Right hindlimb (tissue), 1 donor: ENCODE measurements around the gene TEAD1.

ENCODE experiments used
- DNase-seq: peaks from one replicate; pipeline ENCODE4 v3.0.0-alpha.2; 2018

TEAD1 gene

DNA sequence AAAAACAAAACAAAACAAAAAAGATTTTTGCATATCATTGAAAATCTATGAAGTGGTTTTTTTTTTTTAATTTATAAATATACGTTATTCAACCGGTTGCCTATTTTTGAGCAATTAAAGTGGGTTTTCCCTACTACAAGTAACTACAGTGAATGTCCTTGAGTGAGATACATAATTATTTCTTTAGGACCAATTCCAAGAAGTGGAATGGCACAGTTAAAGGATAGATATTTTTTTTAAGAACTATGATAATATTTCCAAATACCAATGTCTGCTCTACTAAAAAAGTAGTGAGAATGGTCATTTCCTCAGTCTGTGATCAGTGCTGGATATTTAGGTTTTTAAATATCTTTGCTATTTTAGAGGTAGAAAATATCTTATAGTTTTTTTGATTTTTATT lies 118.8 kb downstream of the TEAD1 start:
- DNase-seq = no peak

DNA sequence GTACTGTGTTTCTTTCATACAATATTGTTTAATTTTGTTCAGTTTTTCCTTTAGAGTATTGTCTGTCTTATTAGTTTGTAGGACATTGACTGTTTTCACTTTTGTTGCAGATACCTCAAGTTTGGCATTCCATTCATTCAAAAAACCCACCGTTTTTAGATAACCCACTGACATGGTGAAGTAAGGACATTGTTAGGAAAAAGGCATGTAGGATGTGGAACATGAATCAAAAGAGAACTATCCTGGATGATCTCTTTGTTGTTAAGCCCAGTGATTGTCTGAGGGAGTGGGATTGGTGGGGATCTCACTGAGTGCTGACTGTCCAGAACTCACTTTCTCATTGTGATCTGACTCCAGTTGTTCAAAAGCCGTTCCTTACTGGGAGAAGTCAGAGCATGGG lies 119.3 kb downstream of the TEAD1 start:
- no peak for DNase-seq

DNA sequence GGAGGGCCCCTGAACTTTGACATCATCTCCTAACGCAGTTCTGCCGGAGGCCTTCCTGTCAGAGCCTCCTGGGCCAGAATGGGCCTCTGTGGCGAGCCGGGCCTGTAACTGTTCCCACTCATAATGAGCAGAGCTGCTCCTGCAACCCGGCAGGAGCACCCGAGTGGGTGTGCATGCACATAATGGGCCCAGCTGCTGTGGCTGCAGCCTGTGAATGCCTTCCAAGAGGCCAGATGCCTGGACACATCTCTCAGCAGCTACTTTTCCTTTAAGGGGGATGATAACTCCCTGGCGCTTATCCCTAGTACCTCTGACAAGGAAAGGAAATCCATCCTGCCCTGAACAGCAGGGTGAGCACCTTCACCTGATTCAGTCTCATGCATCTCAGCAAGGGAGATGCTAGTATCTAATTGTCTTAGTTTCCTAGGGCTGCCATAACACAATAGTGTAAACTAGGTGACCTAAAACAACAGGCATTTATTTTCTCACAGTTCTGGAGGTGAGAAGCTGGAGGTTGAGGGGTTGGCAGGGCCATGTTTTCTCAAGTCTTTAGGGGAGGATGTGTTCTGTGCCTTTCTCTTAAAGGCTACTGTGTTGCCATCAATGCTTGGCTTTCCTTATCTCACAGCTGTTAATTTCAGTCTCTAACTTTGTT lies 120.5 kb downstream of the TEAD1 start:
- no peak for DNase-seq

DNA sequence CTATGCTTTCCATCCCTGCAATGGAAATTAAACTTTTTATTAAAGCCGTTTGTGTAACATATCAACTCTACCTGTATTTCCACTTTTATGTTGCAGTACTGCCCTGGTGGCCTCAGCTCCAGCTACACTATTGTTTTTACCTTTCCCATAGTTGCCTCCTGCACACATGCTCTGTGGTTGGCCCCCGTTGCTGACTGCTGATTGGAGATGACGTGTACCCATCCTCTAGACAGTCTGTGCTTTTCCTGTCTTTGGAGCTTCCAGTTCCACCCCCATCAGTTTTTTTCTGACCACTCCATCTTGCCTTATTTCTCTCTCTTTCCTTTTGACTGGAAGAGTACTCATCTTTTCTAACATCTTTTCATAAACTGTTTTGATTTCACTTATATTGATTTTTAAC lies 123.8 kb downstream of the TEAD1 start:
- no peak for DNase-seq

DNA sequence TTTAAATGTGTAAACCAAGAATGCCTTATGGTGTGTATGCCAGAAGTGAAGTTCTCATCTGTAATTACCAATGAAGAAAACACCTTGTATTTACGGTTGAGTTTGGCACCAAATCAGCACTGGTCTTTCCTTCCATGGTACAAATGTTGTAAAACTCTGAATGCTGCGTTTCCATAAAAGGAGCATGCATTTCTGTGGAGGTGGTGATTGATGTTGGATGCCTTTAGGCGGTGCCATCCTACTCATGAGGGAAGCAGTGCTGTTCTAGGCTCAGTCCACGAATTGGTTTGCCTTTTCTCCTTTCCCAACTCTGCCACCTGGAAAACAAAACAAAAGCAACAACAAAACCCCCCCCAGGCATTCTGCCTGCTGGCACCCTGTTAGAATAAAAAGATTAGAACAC lies 124.4 kb downstream of the TEAD1 start:
- no peak for DNase-seq

DNA sequence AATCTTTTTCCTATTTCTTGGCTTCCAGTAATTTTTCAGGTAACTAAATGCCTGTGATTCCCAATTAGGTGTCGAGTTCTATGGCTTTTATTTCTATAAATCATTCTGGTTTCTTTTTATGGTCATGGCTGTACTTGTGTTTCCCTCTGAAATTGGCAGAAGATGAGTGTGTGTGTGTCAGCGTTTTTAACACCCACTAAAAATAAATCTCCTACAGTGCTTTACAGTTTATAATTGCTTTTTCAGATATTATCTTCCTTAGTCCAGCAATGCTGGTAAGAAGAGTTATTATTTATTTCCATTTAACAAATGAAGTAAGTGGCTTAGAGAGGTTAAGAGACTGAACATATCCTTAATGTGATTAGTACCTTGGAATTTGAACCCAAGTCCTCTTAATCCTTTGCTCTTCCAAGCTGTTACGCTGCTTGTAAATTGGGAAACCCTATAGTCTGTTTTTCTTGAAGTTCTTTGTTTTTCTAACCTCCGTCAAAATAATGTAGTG lies 125.2 kb downstream of the TEAD1 start:
- DNase-seq = no peak

DNA sequence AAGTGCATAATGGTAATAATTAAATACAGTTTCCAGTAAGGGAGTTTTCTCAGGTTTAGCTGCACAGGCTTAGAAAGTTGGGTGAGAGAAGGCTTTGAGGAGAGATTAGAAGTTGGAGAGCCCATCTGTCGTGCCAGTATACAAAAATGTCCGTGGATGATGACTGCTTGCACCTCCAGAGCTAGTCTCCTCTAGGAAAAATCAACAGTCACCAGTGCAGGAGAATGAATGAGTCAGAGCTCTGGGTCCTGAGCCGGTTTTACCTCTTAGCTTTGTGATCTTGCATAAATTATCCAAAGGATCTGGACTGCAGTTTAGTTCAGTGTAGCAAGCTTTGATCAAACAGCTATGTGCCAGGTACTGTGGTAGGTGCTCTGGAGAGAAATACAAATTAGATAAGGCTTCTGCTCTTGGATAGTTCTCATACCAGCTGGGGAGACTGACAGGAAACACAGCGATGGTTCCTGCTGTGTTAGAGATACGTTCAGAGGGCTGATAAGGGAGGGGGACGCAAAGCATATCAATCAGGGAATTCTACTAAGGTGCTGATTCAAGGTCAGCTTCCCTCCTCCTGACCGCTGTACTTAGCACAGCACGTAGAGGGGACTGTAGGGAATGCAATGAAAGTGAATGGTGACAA lies 125.9 kb downstream of the TEAD1 start:
- no peak for DNase-seq

DNA sequence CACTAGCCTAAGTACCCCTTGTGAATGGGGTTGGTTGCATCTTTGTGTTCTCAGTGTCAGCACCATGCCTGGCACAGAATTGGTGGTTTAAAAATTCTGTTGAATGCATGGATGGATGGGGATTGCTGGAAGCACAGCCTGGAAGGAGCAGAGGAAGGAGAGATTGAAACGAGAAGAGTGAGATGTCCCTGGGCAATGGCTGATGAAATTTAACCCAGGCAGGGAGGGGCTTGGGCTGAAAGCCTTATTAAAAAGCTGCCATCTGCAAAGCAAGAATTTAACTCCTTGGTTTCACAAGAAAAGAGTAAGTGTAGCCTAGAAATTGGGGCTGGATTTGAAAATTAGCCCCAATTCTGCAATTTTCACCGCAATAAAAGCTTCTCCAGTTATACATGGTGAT lies 126.7 kb downstream of the TEAD1 start:
- no peak for DNase-seq

DNA sequence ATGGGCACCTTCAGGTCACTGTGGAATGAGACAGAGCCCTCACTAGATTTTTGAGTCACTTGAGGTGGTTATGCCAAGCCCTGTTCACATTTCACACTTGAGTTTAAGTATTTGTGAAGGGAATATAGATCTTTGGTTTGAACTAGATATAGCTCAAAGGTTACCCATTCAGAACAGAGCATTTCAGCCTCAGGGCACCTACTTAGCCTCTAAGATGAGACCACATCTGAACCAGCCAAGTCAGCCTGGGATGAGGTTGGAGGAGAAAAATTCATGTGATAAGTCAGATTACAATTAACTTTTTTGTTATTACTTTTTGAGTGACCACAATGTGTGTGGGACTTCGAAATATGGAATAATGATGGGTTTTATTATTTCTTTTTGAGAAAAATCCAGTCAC lies 127.8 kb downstream of the TEAD1 start:
- DNase-seq = no peak

DNA sequence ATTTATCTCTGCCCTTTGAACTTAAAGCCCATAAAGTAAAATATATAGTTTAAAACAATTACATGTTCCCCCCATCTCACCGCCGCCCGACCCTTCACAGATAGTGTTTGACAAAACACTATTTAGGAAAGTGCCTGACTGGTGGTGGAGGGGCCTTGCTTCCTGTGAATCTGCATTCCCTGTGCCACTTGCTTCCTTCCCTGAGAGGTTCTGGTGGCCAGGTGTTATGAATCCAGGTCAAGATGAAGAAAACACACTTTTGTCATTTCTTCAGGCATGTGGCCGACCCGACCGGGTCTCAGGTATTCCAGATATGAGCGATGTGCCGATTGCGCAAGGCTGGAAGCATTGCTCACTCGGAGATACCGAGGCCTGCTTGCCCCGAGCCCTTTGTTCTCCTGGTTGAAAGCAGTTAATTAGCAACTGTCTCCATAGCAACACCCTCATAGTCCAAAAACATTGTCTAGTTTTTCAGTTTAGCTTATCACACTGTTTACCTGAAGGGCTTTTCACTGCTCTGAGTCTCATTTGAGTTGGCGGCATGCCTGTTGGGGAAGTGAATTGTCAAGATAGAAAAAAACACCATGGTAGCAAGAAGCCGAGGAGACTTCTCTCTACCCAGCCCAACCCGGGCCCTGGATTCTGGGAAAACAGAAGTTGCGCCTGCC lies 128.3 kb downstream of the TEAD1 start:
- DNase-seq = no peak

DNA sequence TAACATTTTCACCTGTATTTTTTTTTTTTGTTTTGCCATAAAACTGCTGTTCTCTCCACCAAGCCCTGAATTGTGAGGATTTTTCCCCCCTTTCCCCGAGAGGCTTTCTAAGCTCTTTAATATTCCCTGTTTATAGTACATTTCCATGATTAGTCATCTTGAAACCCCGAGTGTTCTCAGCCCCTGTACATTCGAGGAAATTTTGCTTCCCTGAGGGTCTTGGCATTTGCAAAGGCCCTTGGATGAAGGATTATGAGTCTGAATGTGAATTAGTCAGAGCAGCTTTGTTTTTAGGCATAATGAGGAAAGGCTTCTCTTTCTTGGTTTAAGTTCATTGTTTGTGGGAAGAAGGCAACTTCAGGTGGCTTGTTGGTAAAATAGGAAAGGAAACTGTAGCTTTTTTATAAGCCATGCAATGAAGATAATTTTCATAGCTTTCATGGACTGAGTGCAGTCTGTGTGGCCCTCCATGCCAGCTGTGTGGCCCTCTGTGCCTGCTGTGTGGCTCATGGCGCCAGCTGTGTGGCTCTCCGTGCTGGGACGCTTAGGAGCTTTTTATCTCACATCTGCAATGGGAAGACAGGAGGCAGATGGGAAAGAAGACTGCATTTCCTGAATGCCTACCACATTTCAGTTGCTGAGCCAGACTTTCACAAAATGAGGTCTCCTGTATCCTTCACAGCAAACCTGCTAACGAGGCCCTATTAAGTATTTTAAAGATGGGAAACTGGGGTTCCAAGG lies 129.0 kb downstream of the TEAD1 start:
- no peak for DNase-seq

DNA sequence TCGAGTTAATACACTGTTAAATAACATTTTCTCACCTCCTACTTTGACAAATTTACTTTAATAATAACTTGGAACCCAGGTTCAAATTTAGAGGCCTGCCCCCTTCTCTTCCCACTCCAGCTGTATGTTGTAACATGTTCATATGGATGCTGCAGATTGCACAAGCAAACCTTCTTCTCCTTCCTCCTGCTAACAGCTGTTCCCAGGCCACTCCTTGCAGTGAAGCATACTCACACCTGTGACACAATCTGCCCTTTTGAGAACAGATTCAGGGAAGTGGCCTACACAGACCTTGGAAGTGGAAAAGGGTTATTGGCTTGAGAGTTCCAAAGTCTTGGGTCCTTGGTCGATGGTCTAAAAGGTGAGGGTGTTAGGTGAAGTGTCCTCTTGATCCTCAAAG lies 131.9 kb downstream of the TEAD1 start:
- DNase-seq = no peak

DNA sequence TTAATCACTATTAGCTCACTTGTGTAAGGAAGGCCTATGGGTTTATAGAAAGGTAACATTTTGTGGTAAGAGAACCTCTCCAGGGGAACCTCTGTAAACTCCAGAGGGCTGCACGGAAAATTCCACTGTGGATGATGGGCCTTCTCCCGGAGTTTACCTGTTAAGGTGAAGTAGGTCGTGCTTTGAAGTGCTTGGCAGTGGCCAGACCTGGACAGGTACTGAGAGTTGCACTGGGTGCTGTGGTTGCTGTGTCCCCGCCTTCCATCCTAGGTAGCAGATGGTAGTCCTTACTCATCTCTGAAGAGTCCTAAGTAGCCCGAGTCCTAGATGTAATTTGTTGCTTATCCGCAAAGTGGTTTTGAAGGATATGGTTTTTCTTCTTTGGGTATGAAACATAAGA lies 133.4 kb downstream of the TEAD1 start:
- DNase-seq = no peak

DNA sequence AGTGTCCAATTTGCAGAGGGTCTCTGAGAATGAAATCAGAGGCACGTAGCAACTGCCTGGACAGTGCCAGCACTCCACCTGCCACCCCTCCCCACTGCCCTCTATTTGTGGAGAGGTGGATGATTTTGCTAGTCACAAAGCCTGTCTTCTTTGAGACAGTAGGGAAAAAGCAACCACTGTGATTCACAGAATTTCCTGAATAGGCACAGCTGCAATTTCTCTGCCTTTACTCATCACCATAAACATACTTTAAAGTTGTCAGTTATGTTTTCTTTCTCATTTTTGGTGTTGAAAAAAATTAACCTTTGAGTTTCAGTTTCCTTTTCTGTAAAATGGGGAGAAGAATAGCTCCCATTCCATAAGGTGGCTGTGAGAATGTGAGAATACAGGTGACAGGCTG lies 134.3 kb downstream of the TEAD1 start:
- no peak for DNase-seq

DNA sequence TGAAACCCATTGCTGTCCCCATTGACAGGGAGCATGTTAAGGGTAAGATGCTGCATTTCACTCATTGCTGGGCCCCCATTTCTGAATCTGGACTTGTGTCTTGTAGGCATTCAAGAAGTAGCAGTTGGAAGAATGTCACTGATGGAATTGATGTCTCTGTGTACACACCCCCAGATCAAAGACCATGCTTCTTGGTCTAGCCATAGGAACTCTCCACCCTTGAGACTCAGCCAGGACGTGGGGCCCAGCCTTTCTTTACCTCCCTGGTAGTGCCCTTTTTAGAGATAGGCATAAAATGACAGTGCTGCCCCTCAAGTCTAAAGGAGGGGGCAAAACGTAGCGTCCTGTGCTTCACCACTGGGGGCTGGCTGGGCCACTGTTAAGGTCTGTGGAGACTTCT lies 135.1 kb downstream of the TEAD1 start:
- no peak for DNase-seq

DNA sequence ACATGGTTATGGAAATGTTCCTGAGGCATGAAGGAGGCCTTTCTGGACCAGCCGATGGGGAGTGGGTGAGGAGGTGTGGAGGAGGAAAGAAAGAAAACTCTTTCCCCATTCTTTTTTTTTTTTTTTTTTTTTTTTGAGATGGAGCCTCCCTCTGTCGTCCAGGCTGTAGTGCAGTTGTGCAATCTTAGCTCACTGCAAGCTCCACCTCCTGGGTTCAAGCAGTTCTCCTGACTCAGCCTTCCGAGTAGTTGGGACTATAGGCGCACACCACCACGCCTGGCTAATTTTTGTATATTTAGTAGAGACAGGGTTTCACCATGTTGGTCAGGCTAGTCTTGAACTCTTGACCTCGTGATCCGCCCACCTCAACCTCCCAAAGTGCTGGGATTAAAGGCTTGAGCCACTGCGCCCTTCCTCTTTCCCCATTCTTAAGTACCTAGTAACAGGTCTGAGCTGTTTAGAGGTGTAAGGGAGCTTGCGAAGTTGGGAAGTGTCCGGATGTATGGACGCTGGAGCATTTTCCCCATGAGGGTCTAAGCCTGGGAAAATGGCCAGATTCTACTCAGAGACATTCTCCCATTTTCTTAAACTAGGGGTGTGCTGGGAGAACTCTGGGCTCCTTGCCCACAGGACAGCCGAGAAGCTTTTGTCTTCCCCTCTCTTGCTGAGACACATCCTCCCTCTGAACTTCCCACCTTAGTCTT lies 135.8 kb downstream of the TEAD1 start:
- DNase-seq = peak; percentile 71

DNA sequence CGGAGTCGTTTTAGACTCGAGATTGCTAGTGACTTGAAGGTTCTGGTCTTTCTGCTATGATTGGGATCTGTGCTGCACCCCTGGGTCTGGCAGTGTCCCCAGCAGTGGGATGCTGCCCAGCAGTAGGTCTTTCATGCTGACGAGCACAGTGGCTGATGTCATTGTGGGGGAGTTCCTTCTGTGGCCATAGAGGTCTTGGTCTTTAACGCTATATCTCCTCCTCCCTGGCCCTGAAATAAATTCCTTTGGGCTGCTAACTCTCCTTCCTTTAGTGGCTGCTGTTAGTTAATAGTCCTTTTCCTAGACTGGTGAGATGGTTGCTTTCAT lies 136.3 kb downstream of the TEAD1 start:
- DNase-seq = no peak

DNA sequence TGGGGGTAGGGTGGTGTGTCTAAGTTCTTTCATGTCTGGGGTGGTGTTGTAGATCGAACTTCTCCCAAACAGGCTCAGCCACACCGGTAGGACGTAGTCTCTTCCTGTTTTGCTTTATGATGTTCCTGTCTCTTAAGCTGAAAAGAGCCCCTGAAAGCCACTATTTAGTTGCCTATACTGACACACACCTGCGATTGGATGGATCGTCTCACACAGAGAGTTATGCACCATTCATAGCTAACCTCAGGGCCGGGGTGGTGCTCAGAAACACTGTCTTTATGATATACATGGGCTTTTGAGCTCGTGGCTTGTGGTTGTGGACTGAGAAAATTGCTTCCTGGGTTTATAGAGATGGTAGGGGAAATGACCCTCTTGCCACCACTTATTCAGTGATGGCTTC lies 137.6 kb downstream of the TEAD1 start:
- no peak for DNase-seq

DNA sequence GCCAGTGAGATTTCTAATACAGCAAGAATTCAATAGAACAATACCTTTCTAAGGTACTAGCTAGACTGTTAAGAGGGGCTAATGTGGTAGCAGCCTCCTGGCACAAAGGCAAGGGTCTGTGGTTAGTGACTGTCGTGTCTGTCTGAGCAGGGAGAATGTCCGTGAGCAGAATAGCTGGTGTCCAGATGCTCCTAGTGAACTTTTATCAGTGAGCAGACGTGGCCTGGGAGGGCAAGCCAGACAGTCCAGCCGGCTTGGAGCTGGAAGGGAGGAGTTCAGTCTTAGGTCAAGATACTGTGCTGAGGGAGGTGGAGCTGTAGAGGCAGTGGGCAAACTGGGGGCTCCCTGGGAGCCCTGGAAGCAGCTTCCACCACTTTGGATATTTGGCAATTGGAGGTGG lies 138.6 kb downstream of the TEAD1 start:
- DNase-seq = no peak

DNA sequence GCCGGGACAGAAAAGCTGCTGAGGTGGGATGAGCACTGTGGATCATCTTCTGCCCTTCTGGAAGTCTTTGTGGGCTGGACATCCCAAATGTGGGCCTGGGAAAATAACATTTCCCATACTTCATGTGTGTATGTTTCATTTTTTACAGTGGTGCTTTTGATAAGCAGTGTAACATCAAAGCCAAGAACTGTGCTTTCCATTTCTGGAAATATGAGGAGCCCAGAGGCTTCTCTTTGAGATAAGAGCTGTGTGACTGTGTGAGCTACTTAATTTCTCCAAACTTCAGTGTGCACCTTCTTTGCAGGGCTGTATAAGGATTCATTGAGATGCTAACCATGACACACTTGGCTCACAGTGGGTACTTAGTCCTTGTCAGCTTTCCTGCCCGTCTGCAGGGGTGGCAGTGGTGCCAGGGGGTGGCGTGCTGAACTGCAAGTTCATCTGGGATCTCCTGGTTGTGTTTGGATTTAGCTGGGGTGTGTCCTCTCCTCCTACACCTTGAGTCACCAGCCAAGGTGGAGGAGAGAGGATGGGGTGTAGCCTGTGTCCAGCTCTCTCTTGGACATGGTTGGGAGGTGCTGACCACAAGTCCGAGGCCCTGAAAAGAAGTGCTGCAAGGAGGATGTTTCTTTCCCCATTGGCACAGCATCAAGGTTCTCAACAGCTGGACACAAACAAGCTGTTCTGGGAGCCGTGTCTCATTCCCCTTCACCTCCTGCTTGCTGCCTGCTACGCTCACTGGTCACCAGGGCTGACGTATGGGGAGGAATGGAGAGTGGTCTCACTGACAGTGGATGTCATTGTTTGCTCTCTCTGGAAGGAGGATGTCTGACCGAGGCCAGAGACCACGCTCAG lies 139.4 kb downstream of the TEAD1 start:
- peak; percentile 42 for DNase-seq

DNA sequence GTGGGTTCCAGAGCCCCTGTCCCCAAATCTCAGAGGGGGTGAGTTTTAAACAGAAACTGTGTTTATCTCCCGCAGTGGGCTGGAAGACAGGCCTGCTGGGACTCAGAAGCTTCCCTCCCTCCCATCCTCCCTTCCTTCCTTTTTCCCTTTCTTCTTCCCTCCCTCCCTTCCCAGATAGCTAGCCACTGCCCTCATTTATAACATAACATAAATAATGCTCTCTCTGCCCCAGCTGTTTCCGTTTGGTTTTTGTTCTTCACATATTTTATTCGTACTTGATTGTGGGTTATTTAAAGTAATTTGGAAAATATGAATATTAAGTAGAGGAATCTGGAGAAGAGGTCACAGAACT lies 140.9 kb downstream of the TEAD1 start:
- no peak for DNase-seq

DNA sequence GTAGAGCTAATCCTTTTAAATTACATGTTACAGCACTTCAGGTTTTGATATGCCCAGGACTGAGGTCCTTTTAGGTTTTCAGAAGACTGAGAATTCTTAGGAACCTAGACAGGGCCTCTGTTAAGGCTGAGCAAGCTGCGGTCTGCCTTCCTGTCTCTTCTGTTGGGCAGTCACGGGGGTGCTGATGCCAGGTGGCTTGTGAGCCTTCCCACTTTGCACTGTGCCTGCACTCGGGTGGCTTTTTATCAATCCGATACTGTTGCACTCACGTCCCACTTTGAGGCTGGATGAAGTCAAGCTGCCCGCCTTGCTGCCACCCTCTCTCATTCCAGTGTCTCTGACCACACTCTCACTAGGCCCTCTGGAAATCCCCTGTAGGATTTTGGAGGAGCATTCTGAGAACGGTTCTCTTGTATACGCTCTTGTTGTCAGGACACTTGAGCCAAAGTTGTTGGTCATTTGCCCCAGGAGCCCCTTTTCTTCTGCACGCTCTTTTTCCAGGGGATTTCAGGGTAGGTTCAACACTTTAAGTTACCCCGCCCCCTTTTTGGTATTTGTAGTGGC lies 141.8 kb downstream of the TEAD1 start:
- no peak for DNase-seq
